Measurements from ENCODE around the gene POLR1E.
"Not testable (repeated sequence)": the region's sequence is repeated elsewhere in the genome, so short reads cannot be mapped to it uniquely, and the experiment has no call there.

The POLR1E gene

DNA sequence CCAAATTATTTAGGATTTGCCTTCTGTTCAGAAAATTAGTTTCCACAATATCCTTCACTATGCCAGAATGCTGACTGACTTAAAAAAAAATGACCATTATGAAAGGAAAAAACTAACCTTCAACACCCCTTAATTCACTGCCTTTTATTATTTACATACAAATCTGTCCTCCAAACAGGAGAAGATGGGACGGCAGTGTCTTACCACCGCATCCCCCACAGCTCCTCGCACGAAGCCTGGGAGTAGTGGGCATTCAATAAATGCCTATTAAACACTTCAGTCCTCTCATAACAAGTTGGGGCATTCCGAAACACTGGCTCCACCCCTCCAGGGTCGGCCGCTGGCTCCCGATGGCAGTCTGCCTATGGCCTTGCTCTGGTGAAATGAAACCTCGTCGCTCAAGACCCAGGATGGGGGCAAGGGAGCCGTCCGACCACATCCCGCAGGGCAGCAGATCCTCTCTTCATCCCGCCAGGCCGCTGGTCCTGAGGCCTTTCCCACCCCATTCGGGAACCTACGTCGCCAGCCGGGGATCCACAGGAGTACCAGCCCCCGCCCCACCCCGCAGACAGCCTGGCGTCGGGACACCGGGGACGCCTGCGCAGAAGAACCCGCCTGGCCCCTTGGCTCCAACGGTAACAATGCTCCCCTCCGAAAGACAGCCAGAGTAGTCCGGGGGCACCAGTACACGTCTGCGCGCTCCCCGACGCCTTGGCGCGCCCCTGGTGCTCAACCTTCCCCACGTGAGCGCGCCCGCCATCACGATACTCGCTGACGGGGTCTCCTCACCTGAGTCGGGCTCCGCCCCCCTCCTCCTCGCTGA lies 21.1 kb upstream of the POLR1E start:
- peak; percentile 49 for DNase-seq (ENCODE audit: low read depth)

DNA sequence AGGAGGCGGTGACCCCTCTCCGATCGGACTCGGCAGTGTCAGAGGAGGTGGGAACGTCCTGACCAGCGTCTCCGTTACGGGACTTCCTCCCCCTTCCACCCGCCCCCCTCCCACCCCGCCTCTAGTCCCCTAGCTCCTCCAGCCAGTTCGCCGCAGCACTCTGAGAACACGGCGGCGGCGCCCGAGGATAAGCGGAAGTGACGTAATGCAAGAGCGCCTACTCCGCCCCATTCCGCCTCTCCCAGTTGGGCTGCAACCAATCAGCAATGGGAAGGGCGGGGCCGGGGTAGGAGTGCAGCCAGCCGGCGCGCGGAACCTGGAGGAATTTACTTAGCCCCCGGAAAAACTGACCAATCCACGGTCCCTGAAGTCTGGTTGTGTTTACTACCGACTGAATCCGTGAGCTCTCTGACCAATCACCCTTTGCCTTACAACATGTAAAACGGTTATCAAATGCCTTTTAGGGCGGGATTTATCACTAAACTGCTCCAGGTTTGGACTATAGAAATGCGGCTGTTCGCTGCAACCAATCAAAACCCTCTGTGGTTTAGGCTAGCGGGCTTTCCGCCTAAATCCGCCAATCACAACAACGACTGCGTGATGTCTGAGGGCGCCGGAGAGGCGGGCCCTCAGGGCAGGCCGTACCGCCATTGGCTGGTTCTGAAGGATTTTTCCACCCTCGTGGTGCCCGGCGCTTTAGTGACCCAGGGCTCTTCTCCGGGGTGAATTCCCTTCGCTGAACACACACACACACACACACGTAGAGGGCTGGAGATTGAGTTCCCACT lies 20.3 kb upstream of the POLR1E start, which contains the start of gene ZBTB5:
ZBTB5 (minus strand) TSS at position 202 of the 788 bp plus-strand sequence. CDS start 22,899 bp downstream, outside the sequence.
- peak; percentile 100 for DNase-seq (ENCODE audit: low read depth)

DNA sequence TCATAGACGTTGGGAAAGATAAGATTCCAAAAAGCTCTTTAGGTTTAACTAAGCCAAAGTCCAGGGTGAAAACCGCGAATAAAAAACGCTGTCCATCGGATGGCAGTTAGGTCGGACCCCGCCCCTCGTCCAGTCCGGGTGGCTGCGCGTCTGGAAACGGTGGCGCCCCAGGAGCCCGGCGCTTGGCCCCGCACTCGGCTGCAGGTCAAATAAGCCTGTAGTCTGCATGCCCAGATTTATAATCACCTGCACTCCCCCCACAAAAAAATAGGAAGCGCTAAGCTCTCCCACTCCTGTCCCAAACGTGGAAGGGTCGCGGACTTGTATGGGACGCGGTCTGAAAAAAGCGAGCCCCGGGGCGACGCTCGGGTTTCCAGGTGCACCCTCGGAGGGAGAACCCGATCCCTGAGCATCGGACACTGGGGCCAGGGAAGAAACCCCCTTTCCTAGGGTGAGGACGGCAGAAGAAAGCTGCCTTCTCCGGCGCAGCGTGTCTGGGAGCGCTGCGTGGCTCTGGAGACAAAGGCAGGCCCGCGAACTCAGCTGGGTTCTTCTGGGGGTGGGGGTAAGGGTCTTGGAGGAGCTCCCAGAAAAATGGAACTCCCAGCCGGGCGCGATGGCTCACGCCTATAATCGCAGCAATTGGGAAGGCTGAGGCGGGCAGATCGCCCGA lies 19.6 kb upstream of the POLR1E start:
- DNase-seq (ENCODE audit: low read depth): peak; percentile 74

DNA sequence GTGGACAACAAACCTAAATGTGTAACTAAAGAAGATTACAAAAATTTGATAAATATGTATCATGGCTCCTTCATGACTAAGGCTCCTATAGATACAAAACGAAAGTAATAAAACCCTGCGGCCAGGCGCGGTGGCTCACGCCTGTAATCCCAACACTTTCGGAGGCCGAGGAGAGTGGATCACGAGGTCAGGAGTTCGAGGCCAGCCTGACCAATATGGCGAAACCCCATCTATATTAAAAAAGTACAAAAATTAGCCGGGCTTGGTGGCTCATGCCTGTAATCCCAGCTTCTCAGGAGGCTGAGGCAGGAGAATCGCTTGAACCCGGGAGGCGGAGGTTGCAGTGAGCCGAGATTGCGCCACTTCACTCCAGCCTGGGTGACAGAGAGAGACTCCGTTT lies 18.2 kb upstream of the POLR1E start:
- not testable (repeated sequence) for DNase-seq (ENCODE audit: low read depth)

DNA sequence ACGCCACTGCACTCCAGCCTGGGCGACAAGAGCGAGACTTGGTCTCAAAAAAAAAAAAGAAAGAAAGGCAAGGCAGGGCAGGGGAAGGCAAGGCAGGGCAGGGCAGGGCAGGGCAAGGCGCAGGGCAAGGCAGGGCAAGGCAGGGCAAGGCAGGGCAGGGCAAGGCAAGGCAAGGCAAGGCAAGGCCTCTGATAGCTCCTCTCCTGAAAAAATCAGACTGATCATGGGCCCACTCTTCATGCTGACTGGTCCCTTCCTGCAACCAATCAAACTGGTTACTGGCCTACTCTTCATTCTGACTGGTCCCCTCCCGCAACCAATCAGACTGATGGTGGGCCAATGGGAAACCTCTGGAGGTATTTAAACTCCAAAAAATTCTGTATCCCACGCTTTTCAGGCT lies 17.1 kb upstream of the POLR1E start:
- DNase-seq (ENCODE audit: low read depth): no peak

DNA sequence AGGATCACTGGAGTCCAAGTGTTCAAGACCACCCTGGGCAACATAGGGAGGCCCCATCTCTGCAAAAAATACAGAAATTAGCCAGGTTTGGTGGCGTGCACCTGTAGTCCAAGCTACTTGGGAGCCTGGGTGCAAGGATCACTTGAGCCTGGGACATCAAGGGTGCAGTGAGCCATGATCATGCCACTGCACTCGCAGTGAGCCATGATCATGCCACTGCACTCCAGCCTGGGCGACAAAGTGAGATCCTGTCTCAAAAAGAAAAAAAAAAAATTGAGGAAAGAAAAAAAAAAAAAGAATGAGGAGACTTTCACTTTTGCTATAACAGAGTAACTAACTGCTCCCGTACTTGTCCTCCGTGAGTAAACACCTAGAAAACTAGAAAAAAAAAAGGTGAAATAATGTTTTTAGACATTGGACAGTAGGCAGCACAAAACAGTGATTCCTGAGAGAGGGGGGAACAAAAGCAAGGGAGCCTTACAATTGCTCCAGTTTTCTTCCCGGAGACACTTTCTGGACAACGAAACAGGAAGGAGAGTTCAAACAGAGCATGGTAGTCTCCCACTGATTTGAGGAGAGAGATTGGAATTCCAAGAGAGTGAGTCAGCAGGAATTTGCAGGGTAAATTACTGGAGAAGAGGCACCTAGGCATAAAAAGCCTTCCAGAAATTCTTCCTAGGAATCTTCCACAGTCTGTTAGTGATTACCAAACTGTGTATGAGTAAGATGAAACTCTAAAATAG lies 13.6 kb upstream of the POLR1E start:
- peak; percentile 96 for DNase-seq (ENCODE audit: low read depth)

DNA sequence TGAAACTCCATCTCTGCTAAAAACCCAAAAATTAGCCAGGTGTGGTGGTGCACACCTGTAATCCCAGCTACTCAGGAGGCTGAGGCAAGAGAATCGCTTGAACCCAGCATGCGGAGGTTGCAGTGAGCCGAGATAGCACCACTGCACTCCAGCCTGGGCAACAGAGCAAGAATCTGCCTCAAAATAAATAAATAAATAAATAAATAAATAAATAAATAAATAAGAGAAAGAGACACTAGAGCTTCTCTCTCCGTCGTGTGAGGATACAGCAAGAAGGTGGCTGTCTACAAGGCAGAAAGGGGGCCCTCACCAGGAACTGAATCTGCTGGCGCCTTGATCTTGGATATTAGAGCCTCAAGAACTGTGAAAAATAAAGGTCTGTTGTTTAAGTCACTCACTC lies 11.8 kb upstream of the POLR1E start:
- not testable (repeated sequence) for DNase-seq (ENCODE audit: low read depth)

DNA sequence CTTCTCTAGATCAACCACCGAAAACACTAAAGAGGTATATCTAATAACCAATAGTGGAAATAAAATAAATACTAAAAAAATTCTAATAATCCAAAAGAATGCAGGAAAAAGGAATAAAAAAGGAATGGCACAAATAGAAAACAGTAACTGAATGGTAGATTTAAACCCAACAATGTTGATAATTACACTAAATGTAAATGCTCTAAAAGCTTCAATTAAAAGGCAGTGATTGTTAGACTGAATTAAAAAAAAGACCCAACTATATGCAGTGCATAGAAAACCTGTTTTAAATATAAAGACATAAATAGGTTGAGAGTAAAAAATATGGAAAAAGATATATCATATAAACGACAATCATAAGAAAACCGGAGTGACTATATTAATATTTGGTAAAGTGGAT lies 11.3 kb upstream of the POLR1E start:
- DNase-seq (ENCODE audit: low read depth): no peak

DNA sequence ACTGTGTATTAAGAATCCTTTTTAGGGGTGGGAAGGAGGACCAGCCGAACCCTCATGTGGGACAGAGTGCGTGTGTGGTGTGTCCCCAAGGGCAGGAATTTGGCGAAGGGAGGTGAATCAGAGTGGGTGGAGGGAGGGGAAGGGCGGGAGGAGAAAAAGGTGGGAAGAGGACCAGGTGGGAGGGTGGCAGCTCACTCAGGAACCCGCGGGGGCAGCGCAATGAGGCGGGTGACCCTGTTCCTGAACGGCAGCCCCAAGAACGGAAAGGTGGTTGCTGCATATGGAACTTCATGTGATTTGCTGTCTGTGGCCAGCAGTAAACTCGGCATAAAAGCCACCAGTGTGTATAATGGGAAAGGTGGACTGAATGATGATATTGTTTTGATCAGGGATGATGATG lies 8.8 kb upstream of the POLR1E start:
- no peak for DNase-seq (ENCODE audit: low read depth)

DNA sequence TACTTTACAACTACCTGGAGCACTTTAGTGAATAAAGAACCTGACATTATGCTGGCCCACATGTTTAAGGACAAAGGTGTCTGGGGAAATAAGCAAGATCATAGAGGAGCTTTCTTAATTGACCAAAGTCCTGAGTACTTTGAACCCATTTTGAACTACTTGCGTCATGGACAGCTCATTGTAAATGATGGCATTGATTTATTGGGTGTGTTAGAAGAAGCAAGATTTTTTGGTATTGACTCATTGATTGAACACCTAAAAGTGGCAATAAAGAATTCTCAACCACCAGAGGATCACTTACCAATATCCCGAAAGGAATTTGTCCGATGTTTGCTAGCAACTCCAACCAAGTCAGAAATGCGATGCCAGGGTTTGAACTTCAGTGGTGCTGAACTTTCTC lies 8.3 kb upstream of the POLR1E start:
- not testable (repeated sequence) for DNase-seq (ENCODE audit: low read depth)

DNA sequence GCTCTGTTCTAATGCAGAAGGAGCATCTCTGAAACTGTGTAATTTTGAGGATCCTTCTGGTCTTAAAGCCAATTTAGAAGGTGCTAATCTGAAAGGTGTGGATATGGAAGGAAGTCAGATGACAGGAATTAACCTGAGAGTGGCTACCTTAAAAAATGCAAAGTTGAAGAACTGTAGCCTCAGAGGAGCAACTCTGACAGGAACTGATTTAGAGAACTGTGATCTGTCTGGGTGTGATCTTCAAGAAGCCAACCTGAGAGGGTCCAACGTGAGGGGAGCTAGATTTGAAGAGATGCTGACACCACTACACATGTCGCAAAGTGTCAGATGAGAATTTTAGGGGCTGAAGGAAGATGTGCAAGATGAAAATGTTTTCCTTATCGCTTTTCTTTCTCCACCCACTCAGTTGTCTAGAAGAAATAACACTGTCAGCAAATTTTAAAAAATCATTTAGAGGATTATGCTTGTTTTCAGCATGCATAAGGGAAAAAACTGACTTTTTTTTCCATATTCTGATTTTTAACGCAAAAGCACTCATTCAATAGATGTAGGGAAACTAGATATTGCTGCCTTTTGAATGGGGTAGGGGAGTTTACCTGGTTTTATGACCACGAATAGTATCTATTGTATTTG lies 7.6 kb upstream of the POLR1E start:
- not testable (repeated sequence) for DNase-seq (ENCODE audit: low read depth)

DNA sequence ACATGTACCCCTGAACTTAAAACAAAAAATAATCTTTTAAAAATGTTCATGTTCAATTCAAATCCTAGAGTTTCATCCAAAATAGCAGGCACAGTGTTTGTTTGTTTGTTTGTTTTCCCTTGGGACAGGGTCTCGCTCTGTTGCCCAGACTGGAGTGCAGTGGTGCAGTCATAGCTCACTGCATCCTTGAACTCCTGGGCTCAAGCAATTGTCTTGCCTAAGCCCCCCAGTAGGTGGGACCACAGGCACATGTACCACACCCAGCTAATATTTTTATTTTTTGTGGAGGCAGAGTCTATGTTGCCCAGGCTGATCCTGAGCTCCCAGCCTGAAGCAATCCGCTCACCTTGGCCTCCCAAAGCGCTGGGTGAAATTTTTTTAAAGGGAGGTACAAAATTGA lies 5.0 kb upstream of the POLR1E start:
- no peak for DNase-seq (ENCODE audit: low read depth)

DNA sequence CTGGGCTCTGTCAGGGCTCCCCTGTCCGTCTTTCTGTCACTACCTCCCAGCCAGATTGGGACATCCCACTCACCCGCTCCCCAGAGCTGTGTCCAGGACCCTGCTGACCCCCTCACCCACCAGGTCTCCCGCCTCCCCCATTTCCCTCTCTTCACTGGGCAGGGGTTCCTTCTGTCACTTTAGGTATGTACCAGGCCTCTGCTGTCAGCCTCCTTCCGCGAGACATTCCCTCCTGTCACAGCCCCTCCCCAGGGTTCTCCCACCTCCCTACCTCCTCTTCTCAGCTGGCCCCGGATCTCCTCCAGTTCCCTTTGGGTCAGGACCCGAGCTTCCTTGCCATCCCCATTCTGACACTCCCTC lies 488 bp downstream of the POLR1E start:
- DNase-seq (ENCODE audit: low read depth): no peak

DNA sequence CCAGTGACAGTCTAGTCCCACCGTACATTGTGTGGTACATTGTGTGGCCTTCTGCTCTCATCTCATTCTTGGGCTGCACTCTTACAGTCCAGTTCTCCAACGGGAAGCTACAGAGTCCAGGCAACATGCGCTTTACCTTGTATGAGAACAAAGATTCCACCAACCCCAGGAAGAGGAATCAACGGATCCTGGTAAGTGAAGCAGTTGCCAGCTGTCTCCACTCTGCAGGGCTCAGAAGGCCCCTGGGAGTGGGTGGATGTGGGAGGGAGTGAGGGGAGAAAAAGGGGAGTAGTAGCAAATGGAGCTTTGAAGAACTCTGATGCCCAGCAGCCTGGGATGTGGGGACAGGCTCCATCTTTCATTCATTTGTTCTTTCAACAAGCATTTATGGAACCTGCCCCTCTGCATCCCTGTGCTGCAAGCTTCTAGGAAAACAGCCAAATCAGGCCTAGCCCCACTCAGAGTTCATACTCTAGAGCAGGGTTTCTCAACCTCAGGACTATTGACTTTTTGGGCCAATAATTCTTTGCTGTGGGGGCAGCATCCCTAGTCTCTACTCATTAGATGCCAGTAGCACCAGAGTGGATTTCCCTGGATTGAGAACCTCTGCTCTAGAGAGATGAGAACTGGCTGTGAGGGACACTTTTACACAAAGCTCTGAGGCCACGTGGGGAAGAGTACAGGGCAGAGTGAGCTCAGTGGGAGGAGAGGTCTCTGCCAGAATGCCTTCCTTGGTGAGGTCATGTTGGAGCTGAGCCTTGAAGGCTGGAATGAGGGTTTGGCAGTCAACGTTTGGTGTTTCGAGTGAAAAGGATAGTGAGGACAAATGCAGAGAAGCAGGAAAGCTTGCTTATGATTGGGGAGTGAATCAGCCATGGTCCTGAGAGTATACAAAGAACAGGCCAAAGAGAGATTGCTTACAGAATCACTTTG lies 1.1 kb downstream of the POLR1E start:
- DNase-seq (ENCODE audit: low read depth): peak; percentile 96

DNA sequence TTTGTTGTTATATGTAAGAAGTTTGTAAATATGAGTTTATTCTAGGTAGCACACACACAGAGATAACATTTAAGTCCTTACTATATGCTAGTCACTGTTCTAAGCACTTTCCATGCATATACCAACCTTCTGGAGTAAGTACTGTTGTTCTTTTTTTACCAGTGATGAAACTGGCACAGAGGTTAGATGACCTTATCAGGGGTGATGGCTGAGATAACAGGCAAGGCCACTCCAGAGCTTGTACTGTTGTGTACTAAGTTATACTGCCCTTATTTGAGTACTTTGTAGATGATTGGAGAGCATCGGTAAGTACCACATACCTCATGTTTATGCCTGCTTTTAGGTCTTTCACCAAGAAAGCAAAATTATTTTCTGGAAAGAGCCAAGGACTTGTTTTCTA lies 6.2 kb downstream of the POLR1E start:
- no peak for DNase-seq (ENCODE audit: low read depth)

DNA sequence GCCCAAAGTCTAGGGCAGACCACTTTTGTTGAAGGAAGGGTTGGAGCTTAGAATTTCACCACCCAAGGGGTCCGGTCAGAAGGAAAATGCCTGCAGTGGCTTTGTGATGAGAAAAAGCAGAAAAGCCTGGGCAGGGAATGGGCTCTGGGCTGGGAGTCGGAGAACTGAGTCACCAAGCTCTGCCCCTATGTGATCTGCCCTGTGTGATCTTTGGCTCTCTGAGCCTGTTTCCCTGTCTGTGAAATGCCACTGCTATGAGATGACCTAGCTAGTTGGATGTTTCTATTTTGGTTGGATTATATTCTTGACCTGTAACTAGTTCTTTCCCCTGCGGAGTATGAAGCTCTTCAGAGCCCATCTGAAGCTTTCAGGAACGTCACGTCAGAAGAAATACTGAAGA lies 9.8 kb downstream of the POLR1E start:
- DNase-seq (ENCODE audit: low read depth): no peak

DNA sequence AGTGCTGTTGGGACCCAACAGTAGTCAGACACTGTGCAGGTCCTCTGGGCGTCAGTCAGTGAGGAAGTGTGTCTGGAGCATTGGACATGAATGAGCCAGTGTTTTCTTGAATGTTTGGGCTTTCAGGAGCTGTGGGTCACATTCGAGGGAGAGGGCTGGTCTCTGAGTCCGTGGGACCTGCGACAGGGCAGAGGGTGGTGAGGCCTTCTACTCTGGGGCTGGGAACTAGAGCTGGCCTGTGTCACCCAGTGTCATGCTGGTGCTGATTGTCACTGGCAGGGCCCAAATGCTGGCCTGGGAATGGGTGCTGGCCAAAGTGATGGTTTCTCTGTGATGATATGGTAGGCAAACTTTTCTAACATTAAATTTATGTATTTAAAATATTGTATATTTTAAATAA lies 10.3 kb downstream of the POLR1E start:
- no peak for DNase-seq (ENCODE audit: low read depth)

DNA sequence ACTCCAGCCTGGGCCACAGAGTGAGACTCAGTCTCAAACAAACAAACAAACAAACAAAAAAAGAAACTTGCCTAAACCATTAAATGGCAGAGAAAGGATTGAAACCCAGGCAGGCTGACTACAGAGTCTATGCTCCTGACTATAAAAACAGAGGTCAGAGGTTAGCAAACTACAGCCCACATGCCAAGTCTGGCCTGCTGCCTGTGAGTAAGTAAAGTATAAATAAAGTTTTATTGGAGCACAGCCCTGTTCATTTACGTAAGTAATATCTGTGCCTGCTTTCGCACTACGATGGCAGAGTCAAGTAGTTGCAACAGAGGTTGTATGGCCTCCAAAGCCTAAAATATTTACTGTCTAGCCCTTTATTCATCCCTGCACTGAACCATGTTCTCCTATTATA lies 11.6 kb downstream of the POLR1E start:
- no peak for DNase-seq (ENCODE audit: low read depth)

DNA sequence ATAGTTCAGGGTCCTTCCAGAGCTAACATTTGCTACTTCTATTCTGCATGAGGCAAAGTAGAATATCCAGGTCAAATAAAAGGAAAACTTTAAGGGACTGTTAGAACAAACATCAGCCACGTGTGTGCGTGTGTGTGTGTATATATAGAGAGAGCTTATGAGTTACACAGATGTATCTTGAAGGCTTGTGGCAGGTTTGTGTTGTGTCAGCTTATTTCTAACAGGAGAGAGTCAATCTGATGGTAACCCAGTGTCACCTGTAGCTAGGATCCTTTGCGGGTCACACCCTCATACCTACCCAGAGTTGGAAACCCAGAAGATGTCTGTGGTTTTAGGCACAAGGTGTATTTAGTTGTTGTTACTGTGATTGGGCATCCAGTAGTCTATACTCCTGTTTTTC lies 12.7 kb downstream of the POLR1E start:
- no peak for DNase-seq (ENCODE audit: low read depth)

DNA sequence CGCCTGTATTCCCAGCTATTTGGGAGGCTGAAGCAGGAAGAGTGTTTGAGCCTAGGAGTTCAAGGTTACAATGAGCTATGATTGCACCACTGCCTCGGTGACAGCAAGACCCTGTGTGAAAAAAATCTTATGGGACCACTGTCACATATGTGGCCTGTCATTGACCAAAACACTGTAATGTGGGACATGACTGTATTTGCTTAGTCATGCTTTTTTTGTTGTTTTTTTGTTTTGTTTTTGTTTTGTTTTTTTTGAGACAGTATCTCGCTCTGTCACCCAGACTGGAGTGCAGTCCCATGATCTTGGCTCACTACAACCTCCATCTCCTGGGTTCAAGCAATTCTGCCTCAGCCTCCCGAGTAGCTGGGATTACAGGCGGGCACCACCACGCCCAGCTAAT lies 13.5 kb downstream of the POLR1E start:
- DNase-seq (ENCODE audit: low read depth): no peak

Measured in amniotic epithelial cell (primary cell).